GM12892 (cell line): Measurements from ENCODE around the gene RBFOX2.

Experiments
- DNase-seq: peaks from one replicate; pipeline ENCODE4 v3.0.0; 2011; ENCODE audit not compliant: insufficient read length
- FAIRE-seq: peaks from 2 replicates; lab custom pipeline; 2011; peaks lifted over from hg19 to GRCh38; lab: Jason Lieb, UNC
- POLR2A ChIP-seq: IDR thresholded peaks from 2 replicates; pipeline ENCODE4 v1.6.1; 2011; ENCODE audit warnings: low read depth, low read length, control low read depth
- POLR2AphosphoS5 ChIP-seq: IDR thresholded peaks from 2 replicates; pipeline ENCODE4 v1.6.1; 2011; ENCODE audit warnings: low read depth, low read length, control low read depth
- TAF1 ChIP-seq: IDR thresholded peaks from 2 replicates; pipeline ENCODE4 v1.6.1; 2011; ENCODE audit warnings: low read depth, mild to moderate bottlenecking, control low read depth, low read length, borderline replicate concordance

RBFOX2 gene

DNA sequence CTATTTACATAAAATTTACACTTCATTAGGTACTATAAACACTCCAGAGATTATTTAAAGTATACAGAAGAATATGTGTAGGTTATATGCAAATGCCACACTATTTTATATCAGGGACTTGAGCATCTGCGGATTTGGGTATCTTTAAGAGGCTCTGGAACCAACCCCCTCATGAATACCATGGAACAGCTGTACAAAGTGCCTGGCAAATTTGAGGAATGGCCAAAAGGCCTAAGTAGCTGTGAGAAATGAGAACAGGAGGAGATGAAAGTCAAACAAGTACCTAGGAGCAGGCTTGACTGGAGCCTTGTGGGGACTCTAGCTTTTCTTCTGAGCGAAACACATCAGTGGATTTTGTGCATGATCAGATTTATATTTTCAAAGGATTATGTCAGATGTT, 149.3 kb downstream of the RBFOX2 start:
- no peak for FAIRE-seq
- TF ChIP-seq POLR2AphosphoS5 (no peak), POLR2A (no peak), TAF1 (no peak)
- no peak for DNase-seq

- no peak for TF ChIP-seq POLR2A
- no peak for TF ChIP-seq TAF1
- TF ChIP-seq POLR2AphosphoS5, result no peak
- no peak for DNase-seq
- FAIRE-seq, result no peak
These were observed 155.2 kb downstream of the RBFOX2 start for GRCh38 chr22:35873426-35873825.

- no peak for DNase-seq
- no peak for TF ChIP-seq POLR2A
- no peak for TF ChIP-seq POLR2AphosphoS5
- TF ChIP-seq TAF1, result no peak
- no peak for FAIRE-seq
These were observed 156.2 kb downstream of the RBFOX2 start for GRCh38 chr22:35872451-35872850.

DNA sequence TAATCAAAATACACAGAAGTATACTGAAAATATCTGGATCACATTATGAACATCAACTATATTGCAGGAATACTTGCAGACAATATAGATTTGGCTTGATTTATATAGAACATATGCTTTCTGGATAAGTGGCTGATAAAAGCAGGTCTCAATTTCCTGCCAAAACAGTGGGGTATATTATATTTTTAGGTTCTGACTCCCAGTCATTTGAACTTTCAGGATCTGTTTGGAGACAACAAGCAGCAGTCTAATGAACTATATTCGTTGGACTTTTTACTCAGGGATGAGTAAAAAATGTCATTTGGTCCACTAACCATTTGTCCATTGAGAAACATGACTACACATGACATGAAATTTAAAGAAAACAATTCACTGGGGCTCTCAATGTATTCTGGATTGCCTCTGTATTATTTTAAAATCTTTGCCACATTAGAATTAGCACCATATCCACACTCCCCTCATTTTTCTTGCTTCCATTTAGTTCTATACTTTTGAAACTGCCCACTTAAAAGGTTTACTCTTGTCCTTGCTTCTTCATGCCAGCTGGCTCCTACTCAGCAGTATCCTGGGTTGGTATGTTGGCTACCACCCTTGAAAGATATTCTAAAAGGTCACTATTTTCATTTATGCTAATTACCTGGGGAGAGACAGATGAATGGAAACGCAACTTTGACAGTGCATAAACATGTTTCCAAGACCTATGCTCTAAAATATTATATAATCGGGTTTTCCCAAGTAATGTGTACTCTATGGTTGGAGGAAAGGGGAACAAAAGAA, 157.9 kb downstream of the RBFOX2 start:
- DNase-seq, result no peak

DNA sequence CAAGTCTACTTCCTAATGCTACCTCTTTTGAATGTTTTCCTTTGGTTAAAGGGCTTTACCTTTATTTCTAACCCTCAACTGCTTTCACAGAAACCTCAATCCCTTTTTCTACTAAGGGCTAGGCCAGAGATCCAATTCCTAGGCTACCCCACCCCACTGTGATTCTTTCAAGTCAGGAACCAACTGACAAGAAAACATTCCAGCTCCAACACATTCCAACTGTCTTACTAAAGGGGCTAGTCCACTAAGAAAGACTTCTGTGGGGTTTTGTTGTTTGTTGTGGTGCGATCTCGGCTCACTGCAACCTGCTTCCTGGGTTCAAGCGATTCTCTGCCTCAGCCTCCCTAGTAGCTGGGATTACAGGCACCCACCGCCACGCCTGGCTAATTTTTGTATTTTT, 159.7 kb downstream of the RBFOX2 start:
- FAIRE-seq, result no peak
- no peak for DNase-seq
- TF ChIP-seq TAF1 (no peak), POLR2A (no peak), POLR2AphosphoS5 (no peak)

More for the DNA sequence above, 157.9 kb downstream of the RBFOX2 start:
- TF ChIP-seq TAF1 (no peak), POLR2AphosphoS5 (no peak), POLR2A (no peak)
- FAIRE-seq, result no peak

DNA sequence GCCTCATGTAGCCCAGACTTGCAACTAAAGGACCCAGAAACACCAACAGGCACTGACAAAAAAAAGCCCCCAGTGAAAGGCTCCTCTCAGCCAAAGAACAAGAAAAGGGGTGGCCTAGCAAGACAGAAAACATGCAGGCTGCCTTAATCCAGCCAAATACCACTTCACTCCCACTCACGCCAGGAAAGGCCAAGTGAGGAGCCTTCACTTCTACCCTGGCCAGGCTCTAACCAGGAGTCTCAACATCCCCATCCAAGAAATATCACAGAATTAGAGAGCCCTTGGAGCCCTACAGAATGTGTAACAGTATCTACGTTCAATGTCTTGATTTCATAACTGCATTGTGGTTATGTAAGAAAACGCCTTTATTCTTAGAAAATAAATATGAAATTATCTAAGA, 162.0 kb downstream of the RBFOX2 start:
- DNase-seq (no peak), FAIRE-seq (no peak)
- TF ChIP-seq POLR2A (no peak), TAF1 (no peak), POLR2AphosphoS5 (no peak)

DNA sequence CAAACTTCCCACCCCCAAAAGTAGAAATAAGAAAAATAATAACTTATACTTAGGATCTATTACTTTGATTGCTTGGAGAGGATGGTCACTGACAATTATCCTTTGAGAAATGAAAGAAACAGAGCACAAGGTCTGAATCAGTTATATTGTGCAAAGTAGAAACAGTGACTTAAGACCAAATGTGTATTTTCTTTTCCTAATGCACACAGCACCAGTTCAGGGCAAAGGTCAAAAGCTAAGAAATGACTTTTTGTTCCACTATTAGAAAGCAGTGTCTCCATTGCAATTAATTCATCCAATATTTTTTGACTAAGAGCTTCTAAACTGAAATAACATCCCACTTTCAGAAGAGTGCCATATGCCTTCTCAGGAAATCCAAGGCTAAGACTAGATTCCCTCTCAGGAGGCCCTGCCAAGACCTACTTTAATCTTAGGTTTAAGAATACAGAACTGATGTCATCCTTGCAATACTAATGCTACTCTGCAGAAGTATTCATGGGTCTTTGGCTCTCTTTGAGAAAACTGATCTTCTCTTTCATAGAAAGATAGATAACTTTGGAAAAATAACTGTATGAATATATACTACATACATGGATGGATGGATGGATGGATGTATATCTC, 164.0 kb downstream of the RBFOX2 start:
- FAIRE-seq, result no peak
- no peak for TF ChIP-seq TAF1
- no peak for DNase-seq

DNA sequence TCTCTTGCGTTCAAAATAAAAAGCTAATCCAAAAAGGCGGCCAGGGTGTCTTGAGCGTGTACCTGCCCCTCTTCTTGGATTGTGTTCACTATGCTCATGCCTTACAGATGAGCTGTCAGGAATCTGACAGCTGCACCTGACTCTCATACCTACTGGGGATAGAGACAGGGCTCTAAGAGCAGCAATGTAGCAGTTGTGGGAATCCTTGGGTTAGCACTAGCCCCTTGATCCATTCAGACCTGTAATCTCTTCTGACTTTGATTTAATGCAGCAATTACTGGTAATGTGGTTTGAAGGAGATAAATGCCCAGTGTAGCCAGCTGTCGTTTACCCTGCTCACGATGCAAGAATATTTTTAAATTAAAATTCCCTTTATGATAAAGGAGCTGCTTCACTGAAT, 165.2 kb downstream of the RBFOX2 start:
- FAIRE-seq, result no peak
- no peak for DNase-seq

GRCh38 chr22:35862697-35863096, 165.9 kb downstream of the RBFOX2 start:
- FAIRE-seq, result no peak

More for the DNA sequence above, 165.2 kb downstream of the RBFOX2 start:
- no peak for TF ChIP-seq POLR2AphosphoS5
- no peak for TF ChIP-seq TAF1
- TF ChIP-seq POLR2A, result no peak

GRCh38 chr22:35861451-35861850, 167.2 kb downstream of the RBFOX2 start:
- no peak for DNase-seq
- FAIRE-seq, result no peak
- no peak for TF ChIP-seq TAF1
- no peak for TF ChIP-seq POLR2A
- no peak for TF ChIP-seq POLR2AphosphoS5

More at GRCh38 chr22:35862697-35863096, 165.9 kb downstream of the RBFOX2 start:
- DNase-seq, result no peak
- TF ChIP-seq POLR2AphosphoS5 (no peak), TAF1 (no peak), POLR2A (no peak)

GRCh38 chr22:35860837-35861236, 167.8 kb downstream of the RBFOX2 start:
- DNase-seq (no peak), FAIRE-seq (no peak)
- TF ChIP-seq TAF1, result no peak
- no peak for TF ChIP-seq POLR2AphosphoS5
- no peak for TF ChIP-seq POLR2A
